SK-N-SH (cell line): ENCODE results near the gene RPP14. TPM values are rescaled to one million over a fixed set of nuclear protein-coding genes. Genes with fewer than 3 reads are reported as not detected.
"Not testable (repeated sequence)": the region's sequence is repeated elsewhere in the genome, so short reads cannot be mapped to it uniquely, and the experiment has no call there.

Experiments used
- CTCF ChIA-PET: fragments of 300-600, 350-600 bp; formaldehyde crosslinking; extraction: SDS; loops from one replicate; lab custom pipeline; 2021; lab: Yijun Ruan, JAX
- POLR2A ChIA-PET: fragments of 350-600 bp; sonication (Branson Sonifier 250); formaldehyde crosslinking; extraction: SDS; loops from one replicate; lab custom pipeline; 2020; ENCODE audit warnings: antibody characterized with exemption, inconsistent platforms; lab: Yijun Ruan, JAX
- DNase-seq: peaks from one replicate; pipeline ENCODE4 v3.0.0; 2012
- H2AFZ ChIP-seq: fragments of 200-600 bp; sonication (generic); 2 replicates; pipeline ENCODE4 v1.8.1; 2016; ENCODE audit warnings: antibody characterized with exemption, mild to moderate bottlenecking, low read depth
- H3F3A ChIP-seq: fragments of 200-600 bp; sonication (generic); replicated peaks from 2 replicates; pipeline ENCODE3; 2016; ENCODE audit warnings: antibody characterized with exemption, mild to moderate bottlenecking; ENCODE audit not compliant: insufficient read depth
- H3K27ac ChIP-seq, 2 experiments: fragments of 200-500 bp in 1 of 2; fragments of 200-600 bp in 1 of 2; sonication (Bioruptor generic) in 1 of 2; sonication (generic), shearing (Covaris generic) in 1 of 2; 2 replicates each; pipeline versions ENCODE4 v1.5.1 to v1.6.1; 2014 to 2016; ENCODE audit warnings: low read depth in 2 of 2, inconsistent platforms in 1 of 2, low read length in 1 of 2, mild to moderate bottlenecking in 1 of 2, mixed read lengths in 1 of 2
- H3K27me3 ChIP-seq: fragments of 200-600 bp; sonication (generic), shearing (Covaris generic); 2 replicates; pipeline ENCODE4 v1.6.1; 2016; ENCODE audit warnings: mixed run types; ENCODE audit not compliant: insufficient read depth
- H3K36me3 ChIP-seq, 2 experiments: fragments of 200-500 bp in 1 of 2; fragments of 200-600 bp in 1 of 2; sonication (Bioruptor generic) in 1 of 2; sonication (generic) in 1 of 2; replicated peaks in 1 of 2; 2 replicates each; pipeline versions ENCODE3 to v1.5.1; 2014 to 2016; ENCODE audit warnings: low read length in 1 of 2, mild to moderate bottlenecking in 1 of 2; ENCODE audit not compliant: insufficient read depth in 2 of 2, control insufficient read depth in 1 of 2
- H3K4me1 ChIP-seq, 2 experiments: fragments of 200-500 bp in 1 of 2; fragments of 200-600 bp in 1 of 2; sonication (Bioruptor generic) in 1 of 2; sonication (generic), shearing (Covaris generic) in 1 of 2; 2 replicates each; pipeline versions ENCODE4 v1.5.1 to v1.6.1; 2014 to 2016; ENCODE audit warnings: low read depth in 1 of 2, low read length in 1 of 2, mixed run types in 1 of 2; ENCODE audit not compliant: insufficient read depth in 2 of 2, control insufficient read depth in 1 of 2
- H3K4me2 ChIP-seq: fragments of 200-600 bp; sonication (generic), shearing (Covaris generic); 2 replicates; pipeline ENCODE4 v1.6.1; 2017; ENCODE audit warnings: mixed run types
- H3K4me3 ChIP-seq, 2 experiments: fragments of 200-500 bp in 1 of 2; fragments of 200-600 bp in 1 of 2; sonication (Bioruptor generic) in 1 of 2; sonication (generic), shearing (Covaris generic) in 1 of 2; 2 replicates each; pipeline versions ENCODE4 v1.5.1 to v1.8.1; 2014 to 2016; ENCODE audit warnings: low read depth in 2 of 2, inconsistent platforms in 1 of 2, low read length in 1 of 2, mild to moderate bottlenecking in 1 of 2, mixed read lengths in 1 of 2, moderate library complexity in 1 of 2
- H3K79me2 ChIP-seq: fragments of 200-600 bp; sonication (generic); 2 replicates; pipeline ENCODE4 v1.8.1; 2017; ENCODE audit warnings: mild to moderate bottlenecking; ENCODE audit not compliant: insufficient read depth
- H3K9ac ChIP-seq: fragments of 200-600 bp; sonication (generic); 2 replicates; pipeline ENCODE4 v1.6.1; 2017; ENCODE audit warnings: mixed run types
- H3K9me2 ChIP-seq: fragments of 200-600 bp; sonication (generic); 2 replicates; pipeline ENCODE4 v1.6.1; 2017; ENCODE audit warnings: mixed run types
- H3K9me3 ChIP-seq: fragments of 200-600 bp; sonication (generic); 2 replicates; pipeline ENCODE4 v1.6.1; 2017; ENCODE audit warnings: mixed run types, mild to moderate bottlenecking, moderate library complexity
- H4K20me1 ChIP-seq: fragments of 200-600 bp; sonication (generic); 2 replicates; pipeline ENCODE4 v1.6.1; 2017; ENCODE audit warnings: mild to moderate bottlenecking, mixed run types; ENCODE audit not compliant: insufficient read depth
- CHD2 ChIP-seq: fragments of 150-350 bp; IDR thresholded peaks from 2 replicates; pipeline ENCODE4 v1.6.1; 2018; ENCODE audit warnings: low read length; ENCODE audit not compliant: partially characterized antibody
- CTCF ChIP-seq: fragments of 200-600 bp; sonication (generic); IDR thresholded peaks from 2 replicates; pipeline ENCODE4 v1.6.1; 2017; ENCODE audit warnings: antibody characterized with exemption, mild to moderate bottlenecking, moderate library complexity
- EZH2phosphoT487 ChIP-seq: fragments of 200-600 bp; sonication (generic); IDR thresholded peaks from 2 replicates; pipeline ENCODE4 v1.6.1; 2017; ENCODE audit warnings: low read depth, mixed run types, mild to moderate bottlenecking, antibody characterized with exemption, moderate library complexity, borderline replicate concordance
- FOXJ3 ChIP-seq: sonication (generic); formaldehyde crosslinking; IDR thresholded peaks from 2 replicates; pipeline ENCODE4 v1.5.1; 2020; ENCODE audit warnings: mild to moderate bottlenecking, missing genetic modification reagents
- GATA2 ChIP-seq: sonication (generic); formaldehyde crosslinking; IDR thresholded peaks from 2 replicates; pipeline ENCODE4 v1.5.0; 2020; ENCODE audit warnings: mild to moderate bottlenecking, missing genetic modification reagents
- MXI1 ChIP-seq: IDR thresholded peaks from 2 replicates; pipeline ENCODE4 v1.6.1; 2012; ENCODE audit warnings: mild to moderate bottlenecking, low read depth, low read length, improper control_type of control experiment
- NFIC ChIP-seq: IDR thresholded peaks from 2 replicates; pipeline ENCODE4 v1.4.0; 2012; ENCODE audit warnings: borderline replicate concordance
- NRF1 ChIP-seq: IDR thresholded peaks from 2 replicates; pipeline ENCODE4 v1.6.1; 2012; ENCODE audit warnings: low read depth, mild to moderate bottlenecking, low read length
- PBX3 ChIP-seq: IDR thresholded peaks from 2 replicates; pipeline ENCODE4; 2012
- RAD21 ChIP-seq: IDR thresholded peaks from 2 replicates; pipeline ENCODE4 v1.6.1; 2012; ENCODE audit warnings: mild to moderate bottlenecking, low read length
- RFX5 ChIP-seq: IDR thresholded peaks from 2 replicates; pipeline ENCODE4 v1.6.1; 2012; ENCODE audit warnings: mild to moderate bottlenecking, improper control_type of control experiment, low read length
- SMC3 ChIP-seq: IDR thresholded peaks from 2 replicates; pipeline ENCODE4 v1.6.1; 2012; ENCODE audit warnings: low read depth, low read length, improper control_type of control experiment
- TCF12 ChIP-seq: IDR thresholded peaks from 2 replicates; pipeline ENCODE4 v1.4.0; 2012
- TEAD4 ChIP-seq: IDR thresholded peaks from 2 replicates; pipeline ENCODE4 v1.4.0; 2012; ENCODE audit warnings: mild to moderate bottlenecking, borderline replicate concordance; ENCODE audit not compliant: insufficient read depth
- ZBTB33 ChIP-seq: IDR thresholded peaks from 2 replicates; pipeline ENCODE4 v1.4.0; 2012; ENCODE audit warnings: low read depth, borderline replicate concordance
- WGBS: methylation state at CpG from one replicate; pipeline ENCODE4 v1.1.6; 2017; ENCODE audit warnings: low lambda C conversion rate; 5-methylcytosine and 5-hydroxymethylcytosine counted together
- polyA plus RNA-seq, 3 experiments: library from polyadenylated mRNA; depleted of rRNA; stranded (reverse); fragments of >200 nt; gene quantifications; 2 replicates each; pipeline ENCODE4 v1.2.3, GENCODE V29; 2012

RPP14 gene
- polyA plus RNA-seq, 1 of the 3 experiments (the other 2 are of a cell fraction) = 8.3 TPM

GRCh38 chr3:58337190-58337589, 31.1 kb downstream of the RPP14 start:
- H3K9me2 ChIP-seq = no peaks in the 10 kb centered on the region
- H3K9ac ChIP-seq = no peak overlapping the region
- ChIA-PET POLR2A (no interaction called here), CTCF (interaction anchor here (0.9 to 1.9 kb wide), 5 partner anchors 31 to 149 kb away, joined by 3 to 12 read pairs (median 5); partner anchors contain the start of genes HTD2 and RPP14)
- DNase-seq = no peak
- peaks cover 35% of the 10 kb centered on the region; the same call in 1 of the 2 replicates for H3K79me2 ChIP-seq
- TF ChIP-seq NFIC (no peak), NRF1 (no peak)
- no peak overlapping the region for H2AFZ ChIP-seq
- H3K27ac ChIP-seq = no peak overlapping the region
- no peaks in the 10 kb centered on the region for H4K20me1 ChIP-seq
- 100% methylated on average over 1 of the region's 1 CpG for WGBS
- no peaks in the 10 kb centered on the region for H3K9me3 ChIP-seq
- H3K4me2 ChIP-seq = no peak overlapping the region
- H3K27me3 ChIP-seq = no peaks in the 10 kb centered on the region
- peaks cover 2 to 11% of the 10 kb centered on the region in 2 experiments; a peak in 3 of 4 replicates for H3K4me1 ChIP-seq
- no peaks in the 10 kb centered on the region for H3K36me3 ChIP-seq
- H3K4me3 ChIP-seq = no peak overlapping the region
- peaks cover 16% of the 10 kb centered on the region for H3F3A ChIP-seq

GRCh38 chr3:58339146-58339545, 33.1 kb downstream of the RPP14 start:
- H3K27ac ChIP-seq, H3K36me3 ChIP-seq, DNase-seq, H3K9ac ChIP-seq, H3K27me3 ChIP-seq, H3K9me3 ChIP-seq, POLR2A ChIA-PET, H3K4me3 ChIP-seq, H4K20me1 ChIP-seq, H2AFZ ChIP-seq, H3K4me2 ChIP-seq, H3K9me2 ChIP-seq: not testable (repeated sequence)
- Histone ChIP-seq H3F3A (peaks cover 15% of the 10 kb centered on the region), H3K4me1 (peaks cover 0 to 11% of the 10 kb centered on the region in 2 experiments; a peak in 2 of 4 replicates), H3K79me2 (peaks cover 25% of the 10 kb centered on the region; the same call in 1 of the 2 replicates)
- CTCF ChIA-PET = interaction anchor here (0.6 kb wide), 2 partner anchors 12 to 153 kb away, joined by 3 read pairs; partner anchors contain the start of gene KCTD6
- WGBS = 97% methylated on average over 12 of the region's 12 CpGs

- no peak for TF ChIP-seq TEAD4
- no peak for TF ChIP-seq FOXJ3 (CRISPR knock-in tag)
- TF ChIP-seq CTCF = no peak
- TF ChIP-seq CHD2 = no peak
- TF ChIP-seq RAD21 = no peak
- no peak for TF ChIP-seq EZH2phosphoT487
- no peak for TF ChIP-seq TCF12
- no peak for TF ChIP-seq SMC3
- TF ChIP-seq RFX5 = no peak
- TF ChIP-seq GATA2 = no peak
- TF ChIP-seq MXI1 = no peak
- TF ChIP-seq PBX3 = no peak
- no peak for TF ChIP-seq ZBTB33
- TF ChIP-seq, all 33 proteins: peak for 0
- Histone ChIP-seq H3K9ac (no peak overlapping the region), H2AFZ (no peak overlapping the region), H3K9me2 (no peaks in the 10 kb centered on the region), H3K9me3 (no peaks in the 10 kb centered on the region), H3K36me3 (no peaks in the 10 kb centered on the region), H3K4me2 (no peak overlapping the region), H3K79me2 (peaks cover 19% of the 10 kb centered on the region; the same call in 1 of the 2 replicates), H3F3A (peaks cover 4% of the 10 kb centered on the region), H3K27ac (no peak overlapping the region), H3K27me3 (no peaks in the 10 kb centered on the region), H3K4me1 (peaks cover 0 to 5% of the 10 kb centered on the region in 2 experiments; a peak in 1 of 4 replicates), H3K4me3 (no peak overlapping the region), H4K20me1 (no peaks in the 10 kb centered on the region)
- no peak for DNase-seq
- WGBS = 100% methylated on average over 3 of the region's 3 CpGs
- ChIA-PET CTCF (interaction anchor here (0.6 to 1.9 kb wide), 3 partner anchors 74 to 163 kb away, joined by 3 read pairs; no protein-coding TSS in a partner anchor), POLR2A (no interaction called here)
Observed at GRCh38 chr3:58340594-58341244, 34.7 kb downstream of the RPP14 start.
